ENCODE measurements around the gene MICAL3. TPM values are rescaled to one million over a fixed set of nuclear protein-coding genes. Genes with fewer than 3 reads are reported as not detected.

Gene MICAL3
- total RNA-seq, 4 donors from 2014 or later = 6.0 to 9.8 (median 8.1) TPM

- intact Hi-C loops (cut with DNase I; ENCODE audit: low total_unique reads) = no loop called here
- peaks cover 11 to 12% of the 10 kb centered on the region in 2 donors for H3K4me1 ChIP-seq
Observed at GRCh38 chr22:17802822-17803221, 221.5 kb downstream of the MICAL3 start.

DNA sequence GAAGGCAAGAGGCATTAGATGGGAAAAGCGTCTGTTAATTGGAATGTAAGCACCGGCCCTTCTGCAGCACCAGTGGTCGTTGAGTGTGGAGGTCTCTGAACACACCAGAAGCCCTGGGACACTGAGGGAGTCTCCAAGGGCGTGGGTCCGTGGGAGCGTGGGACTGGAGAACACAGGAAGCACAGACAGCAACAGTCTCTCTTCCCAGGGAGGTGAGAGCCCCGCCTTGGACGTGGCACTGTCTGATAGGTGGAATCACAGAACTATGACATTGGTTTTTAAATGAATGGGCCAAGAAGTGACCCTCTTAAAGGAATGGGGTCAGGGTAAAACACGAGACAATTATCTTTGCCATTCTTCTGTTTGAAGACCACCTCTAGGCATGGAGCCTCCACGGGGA is 221.9 kb downstream of the MICAL3 start:
- intact Hi-C loops (cut with DNase I; ENCODE audit: low total_unique reads) (no loop called here), in situ Hi-C loops (cut with MboI; ENCODE audit: low sequenced_read_pairs in 4 of 4) (no loop called here)
- ATAC-seq (no peak), DNase-seq (no peak)
- Histone ChIP-seq H3K4me3 (no peak overlapping the region), H3K27me3 (no peaks in the 10 kb centered on the region), H3K9me3 (no peaks in the 10 kb centered on the region), H3K27ac (no peak overlapping the region), H3K36me3 (no peaks in the 10 kb centered on the region), H3K4me1 (peaks cover 7 to 8% of the 10 kb centered on the region in 2 donors)
- TF ChIP-seq CTCF (IDR thresholded peaks at IDR 0.05 in 4 of 5, conservative IDR thresholded peaks at IDR 0.05 in 1 of 5) = no peak
- no peak for TF ChIP-seq POLR2A (IDR thresholded peaks at IDR 0.05)

More at GRCh38 chr22:17802822-17803221, 221.5 kb downstream of the MICAL3 start:
- Histone ChIP-seq H3K27me3 (no peaks in the 10 kb centered on the region), H3K4me3 (no peak overlapping the region), H3K27ac (no peak overlapping the region), H3K36me3 (no peaks in the 10 kb centered on the region), H3K9me3 (no peaks in the 10 kb centered on the region)
- in situ Hi-C loops (cut with MboI; ENCODE audit: low sequenced_read_pairs in 4 of 4) = no loop called here
- TF ChIP-seq CTCF (IDR thresholded peaks at IDR 0.05 in 4 of 5, conservative IDR thresholded peaks at IDR 0.05 in 1 of 5) (no peak), POLR2A (IDR thresholded peaks at IDR 0.05) (no peak)
- DNase-seq = no peak
- ATAC-seq = no peak

- ATAC-seq (no peak), DNase-seq (no peak)
- in situ Hi-C loops (cut with MboI; ENCODE audit: low sequenced_read_pairs in 4 of 4) = no loop called here
- H3K27me3 ChIP-seq = no peaks in the 10 kb centered on the region
- no peak overlapping the region for H3K4me3 ChIP-seq
- no peaks in the 10 kb centered on the region for H3K36me3 ChIP-seq
- intact Hi-C loops (cut with DNase I; ENCODE audit: low total_unique reads) = no loop called here
- no peaks in the 10 kb centered on the region for H3K9me3 ChIP-seq
- no peaks in the 10 kb centered on the region for H3K4me1 ChIP-seq
- H3K27ac ChIP-seq = no peak overlapping the region
- no peak for TF ChIP-seq POLR2A (IDR thresholded peaks at IDR 0.05)
- TF ChIP-seq CTCF (IDR thresholded peaks at IDR 0.05 in 4 of 5, conservative IDR thresholded peaks at IDR 0.05 in 1 of 5) = no peak
Observed at GRCh38 chr22:17797721-17798559, 226.4 kb downstream of the MICAL3 start.

DNA sequence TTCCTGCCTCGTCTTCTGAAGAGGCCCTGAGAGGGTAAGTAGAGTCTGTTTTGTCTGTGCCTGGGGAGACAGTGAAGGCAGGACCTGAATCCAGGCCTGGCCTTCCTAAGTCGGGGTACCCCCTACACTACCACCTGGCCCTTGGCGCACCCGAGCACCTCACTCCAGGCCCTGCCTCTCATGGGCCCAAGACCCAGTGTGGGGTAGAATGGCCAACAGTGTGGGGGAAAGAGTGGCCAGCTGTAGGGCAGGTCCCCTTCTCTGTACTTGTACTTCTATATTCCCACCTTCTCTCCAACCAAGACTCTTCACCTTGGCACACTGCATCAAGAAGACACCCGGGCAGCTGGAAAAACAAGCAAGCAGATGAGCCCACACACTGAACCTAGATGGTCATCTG is 227.7 kb downstream of the MICAL3 start:
- Histone ChIP-seq H3K9me3 (no peaks in the 10 kb centered on the region), H3K27me3 (no peaks in the 10 kb centered on the region), H3K27ac (no peak overlapping the region), H3K4me1 (no peaks in the 10 kb centered on the region), H3K36me3 (no peaks in the 10 kb centered on the region), H3K4me3 (no peak overlapping the region)
- in situ Hi-C loops (cut with MboI; ENCODE audit: low sequenced_read_pairs in 4 of 4) (no loop called here), intact Hi-C loops (cut with DNase I; ENCODE audit: low total_unique reads) (no loop called here)
- DNase-seq (no peak), ATAC-seq (no peak)
- TF ChIP-seq CTCF (IDR thresholded peaks at IDR 0.05 in 4 of 5, conservative IDR thresholded peaks at IDR 0.05 in 1 of 5) = no peak
- TF ChIP-seq POLR2A (IDR thresholded peaks at IDR 0.05) = no peak
